Coronary artery (tissue), 2 donors: Measurements from ENCODE around the gene HINFP.

Experiments used
- DNase-seq: peaks from one replicate; pipeline ENCODE4 v3.0.0-alpha.2; 2017; ENCODE audit warnings: low spot score
- H3K27ac ChIP-seq, 2 donors: fragments of 200-600 bp; sonication (generic); one replicate each; pipeline ENCODE4 v1.5.1; 2016 to 2019
- H3K4me3 ChIP-seq: fragments of 200-600 bp; sonication (generic); 2 replicates; pipeline ENCODE4 v1.5.1; 2016; ENCODE audit warnings: mild to moderate bottlenecking, moderate library complexity
- CTCF ChIP-seq: fragments of 200-600 bp; sonication (generic); IDR thresholded peaks from one replicate; pipeline ENCODE4 v1.5.1; 2019; ENCODE audit warnings: antibody characterized with exemption

The HINFP gene, protein sequence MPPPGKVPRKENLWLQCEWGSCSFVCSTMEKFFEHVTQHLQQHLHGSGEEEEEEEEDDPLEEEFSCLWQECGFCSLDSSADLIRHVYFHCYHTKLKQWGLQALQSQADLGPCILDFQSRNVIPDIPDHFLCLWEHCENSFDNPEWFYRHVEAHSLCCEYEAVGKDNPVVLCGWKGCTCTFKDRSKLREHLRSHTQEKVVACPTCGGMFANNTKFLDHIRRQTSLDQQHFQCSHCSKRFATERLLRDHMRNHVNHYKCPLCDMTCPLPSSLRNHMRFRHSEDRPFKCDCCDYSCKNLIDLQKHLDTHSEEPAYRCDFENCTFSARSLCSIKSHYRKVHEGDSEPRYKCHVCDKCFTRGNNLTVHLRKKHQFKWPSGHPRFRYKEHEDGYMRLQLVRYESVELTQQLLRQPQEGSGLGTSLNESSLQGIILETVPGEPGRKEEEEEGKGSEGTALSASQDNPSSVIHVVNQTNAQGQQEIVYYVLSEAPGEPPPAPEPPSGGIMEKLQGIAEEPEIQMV

DNA sequence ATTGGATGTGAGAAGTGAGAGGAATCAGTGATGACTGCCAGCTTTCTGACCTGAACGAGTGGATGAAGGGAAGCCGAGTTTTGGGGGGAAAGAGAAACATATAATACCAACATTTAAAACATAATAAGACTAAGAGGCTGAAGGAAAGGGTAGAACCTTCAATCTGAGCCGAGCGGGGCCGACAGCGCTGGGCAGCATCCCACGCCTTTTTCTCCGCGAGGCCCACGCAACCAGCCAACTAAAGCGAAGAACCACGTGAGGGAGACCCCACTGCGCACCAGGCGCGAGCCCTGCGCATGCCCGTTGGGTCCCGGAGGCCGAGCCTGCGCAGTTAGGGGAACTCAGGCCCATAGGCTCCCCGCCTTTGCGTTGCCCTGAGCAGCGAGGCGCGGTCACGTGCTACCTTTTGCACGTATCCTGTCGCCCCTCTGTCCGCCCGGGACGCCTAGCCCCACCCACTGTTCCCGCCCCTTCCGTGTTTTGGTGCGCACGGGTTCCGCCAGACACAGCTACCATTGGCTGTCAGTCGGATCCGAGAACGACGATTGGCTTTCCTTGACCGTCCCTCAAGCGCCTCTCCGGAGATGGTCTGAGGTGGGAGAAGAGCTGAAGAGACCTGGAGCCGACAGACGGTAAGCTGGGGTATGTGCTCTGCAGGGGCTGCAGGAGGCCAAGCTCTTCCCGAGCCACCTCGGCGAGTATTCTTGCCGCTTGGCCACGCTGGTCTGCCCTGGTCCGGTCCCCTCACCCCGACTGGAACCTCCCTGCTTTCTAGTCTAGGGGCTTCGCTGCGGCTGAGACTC is at the start of gene HINFP:
HINFP (plus strand) TSS at position 573 of the 803 bp plus-strand sequence. CDS start 5,365 bp downstream, outside the sequence.
- TF ChIP-seq CTCF = no peak
- DNase-seq = peak; percentile 100
- Histone ChIP-seq H3K4me3 (peak within 1 kb of the TSS; percentile 81), H3K27ac (peak within 1 kb of the TSS; percentile 78 to 86)

GRCh38 chr11:119077839-119078238 is 43.5 kb upstream of the HINFP start:
- Histone ChIP-seq H3K27ac (no peak overlapping the region), H3K4me3 (no peak overlapping the region)
- no peak for DNase-seq
- TF ChIP-seq CTCF = no peak

DNA sequence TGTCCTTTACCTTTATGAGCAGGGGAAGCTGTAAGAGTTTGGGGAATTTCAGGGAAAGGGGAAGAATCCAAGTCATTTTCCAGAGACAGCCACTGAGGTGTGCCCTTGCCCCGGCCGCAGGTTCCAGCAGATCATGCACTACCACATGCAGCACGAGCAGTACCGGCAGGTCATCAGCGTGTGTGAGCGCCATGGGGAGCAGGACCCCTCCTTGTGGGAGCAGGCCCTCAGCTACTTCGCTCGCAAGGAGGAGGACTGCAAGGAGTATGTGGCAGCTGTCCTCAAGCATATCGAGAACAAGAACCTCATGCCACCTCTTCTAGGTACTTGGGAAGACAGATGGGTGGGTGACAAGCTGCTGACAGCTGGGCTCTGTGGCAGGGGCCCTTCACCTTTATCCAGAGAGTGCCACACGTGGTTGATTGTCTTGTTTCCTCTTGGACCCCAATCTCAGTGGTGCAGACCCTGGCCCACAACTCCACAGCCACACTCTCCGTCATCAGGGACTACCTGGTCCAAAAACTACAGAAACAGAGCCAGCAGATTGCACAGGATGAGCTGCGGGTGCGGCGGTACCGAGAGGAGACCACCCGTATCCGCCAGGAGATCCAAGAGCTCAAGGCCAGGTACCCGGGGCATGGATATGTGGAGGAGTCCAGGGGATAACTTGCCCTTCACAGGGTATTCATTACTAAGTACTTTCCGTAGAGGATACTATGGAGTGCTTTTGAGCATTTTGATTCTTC is 42.5 kb upstream of the HINFP start:
- H3K27ac ChIP-seq = no peak overlapping the region
- no peak overlapping the region for H3K4me3 ChIP-seq
- no peak for TF ChIP-seq CTCF
- no peak for DNase-seq

DNA sequence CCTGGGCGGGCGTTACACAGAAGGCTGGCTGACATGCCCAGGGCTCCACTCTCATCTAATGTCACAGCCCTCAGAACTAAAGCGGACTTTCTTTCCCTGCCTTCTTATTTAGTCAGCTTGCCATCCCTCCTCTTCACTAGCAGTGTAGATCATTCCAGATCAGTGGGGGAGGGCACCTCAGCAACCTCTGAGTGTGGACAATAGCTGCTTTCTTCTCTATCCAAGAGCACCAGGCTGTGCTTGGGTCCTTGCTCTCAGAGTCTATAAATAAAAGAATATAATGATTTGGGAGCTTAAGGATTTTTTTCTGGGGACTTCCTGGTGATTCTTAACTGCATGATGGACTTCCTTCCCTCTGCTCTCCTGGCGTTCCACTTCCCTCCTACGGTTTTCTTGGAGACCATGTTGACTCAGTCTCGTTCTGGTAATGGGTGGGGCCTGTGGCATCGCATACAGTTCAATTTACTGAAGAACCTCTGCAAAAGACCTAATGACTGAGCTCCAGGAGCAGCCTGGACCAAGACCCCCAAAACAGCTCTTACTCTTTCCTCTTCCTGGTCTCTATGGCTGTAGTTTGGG is 39.6 kb upstream of the HINFP start:
- Histone ChIP-seq H3K27ac (no peak overlapping the region), H3K4me3 (no peak overlapping the region)
- TF ChIP-seq CTCF = no peak
- no peak for DNase-seq

DNA sequence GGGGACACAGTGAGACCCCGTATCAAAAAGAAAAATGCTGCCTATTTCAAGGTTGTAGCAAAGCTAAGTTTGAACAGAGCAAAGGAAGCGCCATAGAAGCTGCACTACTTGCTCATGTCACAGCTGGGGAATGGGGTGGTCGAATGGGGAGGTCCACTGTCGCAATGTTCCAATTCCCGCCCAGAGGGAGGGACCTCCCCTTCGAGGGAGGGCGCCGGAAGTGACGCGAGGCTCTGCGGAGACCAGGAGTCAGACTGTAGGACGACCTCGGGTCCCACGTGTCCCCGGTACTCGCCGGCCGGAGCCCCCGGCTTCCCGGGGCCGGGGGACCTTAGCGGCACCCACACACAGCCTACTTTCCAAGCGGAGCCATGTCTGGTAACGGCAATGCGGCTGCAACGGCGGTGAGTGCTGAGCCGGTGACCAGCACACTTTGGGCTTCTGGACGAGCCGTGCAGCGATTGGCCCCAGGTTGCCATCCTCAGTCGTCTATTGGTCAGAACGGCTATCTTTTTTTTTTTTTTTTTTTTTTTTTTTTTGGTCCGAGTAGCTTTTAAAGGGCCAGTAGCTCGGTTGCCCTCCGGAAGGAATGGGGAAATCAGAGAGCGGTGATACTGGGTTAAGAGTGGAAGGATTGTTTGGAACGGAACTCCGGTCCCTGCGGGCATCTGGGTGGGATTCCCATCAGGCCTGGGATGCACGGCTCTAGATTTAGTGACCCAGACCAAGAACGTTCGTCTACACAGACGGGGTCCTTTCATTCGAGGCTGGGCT is 36.5 kb upstream of the HINFP start, which contains the start of gene HMBS:
HMBS (plus strand) TSS at position 219 of the 774 bp plus-strand sequence; CDS start at position 372, 153 bp downstream.
- Histone ChIP-seq H3K27ac (peak within 1 kb of the TSS; percentile 82 to 86), H3K4me3 (peak within 1 kb of the TSS; percentile 69)
- no peak for TF ChIP-seq CTCF
- peak; percentile 99 for DNase-seq

DNA sequence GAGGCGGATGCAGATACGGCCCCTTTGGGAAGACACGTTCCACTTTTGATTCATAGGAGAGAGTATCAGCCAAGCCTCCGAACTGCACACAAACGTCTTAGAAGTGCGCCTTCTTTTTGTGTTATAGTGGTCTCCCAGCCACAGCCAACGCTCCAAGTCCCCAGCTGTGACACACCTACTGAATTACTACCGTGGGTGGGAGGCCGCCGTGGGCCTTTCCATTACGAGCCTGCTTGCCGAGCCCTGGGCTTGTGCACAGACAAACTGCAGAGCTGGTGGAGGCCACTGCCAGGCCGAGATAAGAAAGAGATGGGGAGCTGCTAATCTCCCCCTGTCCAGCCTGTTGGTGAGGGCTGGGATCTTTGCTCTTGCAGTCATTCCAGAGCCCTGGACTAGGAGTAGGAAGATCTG is 35.9 kb upstream of the HINFP start:
- Histone ChIP-seq H3K27ac (peak overlapping the region; percentile 82 to 86), H3K4me3 (peak overlapping the region; percentile 69)
- TF ChIP-seq CTCF = no peak
- DNase-seq = no peak
